Spleen (tissue), 7 donors: ENCODE results near the gene LIMD2.

Experiments
- POLR2A ChIP-seq, 3 donors: fragments of 450-650 bp; IDR thresholded peaks; one replicate each; pipeline ENCODE4 v1.5.1; 2017; ENCODE audit warnings: antibody characterized with exemption in 3 of 3, mild to moderate bottlenecking in 1 of 3
- TF ChIP-seq, protein P1 (sequence below), 11 experiments: fragments of 200-600 bp in 7 of 11; fragments of 450-650 bp in 4 of 11; sonication (generic) in 4 of 11; IDR thresholded peaks in 8 of 11; conservative IDR thresholded peaks in 3 of 11; 1 replicate in 7 of 11; 2 replicates in 4 of 11; pipeline versions ENCODE4 v1.4.0 to v1.8.0; 2016 to 2021; ENCODE audit warnings: antibody characterized with exemption in 11 of 11, inconsistent platforms in 4 of 11, mild to moderate bottlenecking in 1 of 11
- donor health status: DM: no; HTN: no; CAD: no; lungs with moderate emphysema.
- donor health status: DM: no; HTN: no; CAD: no.
- donor health status: DM: no; HTN: no; CAD: no.

DNA sequence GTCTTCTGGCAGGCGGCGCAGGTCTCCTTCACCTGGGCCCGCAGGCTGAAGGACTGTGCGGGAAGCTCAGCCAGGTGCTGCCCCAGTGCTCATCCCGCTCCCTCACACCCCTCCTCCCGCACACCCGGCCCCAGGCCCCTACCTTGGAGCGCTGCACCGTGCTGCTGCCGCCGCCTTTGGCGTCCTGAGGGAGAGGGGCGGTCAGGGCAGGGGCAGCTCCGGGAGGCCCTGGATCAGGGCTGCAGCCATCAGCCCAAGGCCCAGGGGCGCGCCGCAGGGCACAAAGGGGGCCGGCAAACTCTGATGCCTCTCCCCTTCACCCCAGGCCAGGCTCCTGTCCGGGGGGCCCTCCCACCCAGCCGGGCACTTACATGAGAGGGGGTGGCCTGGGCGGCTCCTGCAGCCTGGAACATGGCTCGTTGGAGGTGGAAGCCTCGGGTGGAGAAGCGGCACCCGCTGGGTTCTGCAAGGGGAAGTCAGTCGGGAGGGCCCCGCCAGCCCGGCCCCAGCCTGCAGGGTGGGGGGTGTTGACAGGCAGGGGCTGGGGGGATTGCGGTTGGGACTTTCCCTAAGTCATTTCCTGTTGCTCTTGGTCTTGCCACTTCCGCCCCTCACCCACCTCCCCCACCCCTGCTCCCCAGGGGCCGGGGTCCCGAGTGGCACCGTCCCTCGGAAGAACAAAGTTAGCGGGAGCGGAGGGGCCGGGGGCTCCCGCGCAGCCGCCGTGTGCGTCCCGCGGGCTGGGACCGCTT, 863 bp downstream of the LIMD2 start:
- peak in 1 of 3 donors; percentile 11 for TF ChIP-seq POLR2A (IDR thresholded peaks at IDR 0.05)
- TF ChIP-seq, protein P1, sequence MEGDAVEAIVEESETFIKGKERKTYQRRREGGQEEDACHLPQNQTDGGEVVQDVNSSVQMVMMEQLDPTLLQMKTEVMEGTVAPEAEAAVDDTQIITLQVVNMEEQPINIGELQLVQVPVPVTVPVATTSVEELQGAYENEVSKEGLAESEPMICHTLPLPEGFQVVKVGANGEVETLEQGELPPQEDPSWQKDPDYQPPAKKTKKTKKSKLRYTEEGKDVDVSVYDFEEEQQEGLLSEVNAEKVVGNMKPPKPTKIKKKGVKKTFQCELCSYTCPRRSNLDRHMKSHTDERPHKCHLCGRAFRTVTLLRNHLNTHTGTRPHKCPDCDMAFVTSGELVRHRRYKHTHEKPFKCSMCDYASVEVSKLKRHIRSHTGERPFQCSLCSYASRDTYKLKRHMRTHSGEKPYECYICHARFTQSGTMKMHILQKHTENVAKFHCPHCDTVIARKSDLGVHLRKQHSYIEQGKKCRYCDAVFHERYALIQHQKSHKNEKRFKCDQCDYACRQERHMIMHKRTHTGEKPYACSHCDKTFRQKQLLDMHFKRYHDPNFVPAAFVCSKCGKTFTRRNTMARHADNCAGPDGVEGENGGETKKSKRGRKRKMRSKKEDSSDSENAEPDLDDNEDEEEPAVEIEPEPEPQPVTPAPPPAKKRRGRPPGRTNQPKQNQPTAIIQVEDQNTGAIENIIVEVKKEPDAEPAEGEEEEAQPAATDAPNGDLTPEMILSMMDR (IDR thresholded peaks at IDR 0.05 in 8 of 11, conservative IDR thresholded peaks at IDR 0.05 in 3 of 11): peak in 1 of 11 experiments; percentile 15
